GM12878 (cell line): Measurements from ENCODE around the gene USF3. TPM values are rescaled to one million over a fixed set of nuclear protein-coding genes. Genes with fewer than 3 reads are reported as not detected.

Experiments
- ATAC-seq: fragments of 200-7000 bp; cut with Tn5 transposase; 3 replicates; pipeline ENCODE4 v1.9.1; 2020; ENCODE audit warnings: mild to moderate bottlenecking, moderate library complexity
- BruUV-seq: library from RNA; stranded (reverse); fragments of 400-500 nt; replicated peaks from 2 replicates; lab custom pipeline; 2021; lab: Mats Ljungman, UMichigan
- CTCF ChIA-PET: fragments of 300-600 bp; sonication (Branson Sonifier 250); formaldehyde crosslinking; extraction: SDS; loops from one replicate; lab custom pipeline; 2021; ENCODE audit warnings: inconsistent platforms; lab: Yijun Ruan, JAX
- POLR2A ChIA-PET: fragments of 350-600 bp; formaldehyde crosslinking; extraction: SDS; loops from one replicate; lab custom pipeline; 2021; ENCODE audit warnings: inconsistent platforms; lab: Charles Lee
- RAD21 ChIA-PET: fragments of 300-600 bp; sonication (Branson Sonifier 250); formaldehyde crosslinking; loops from one replicate; lab custom pipeline; 2023; ENCODE audit warnings: antibody characterized with exemption; ENCODE audit not compliant: unreplicated experiment; lab: Charles Lee
- SMC1A ChIA-PET: fragments of 300-600 bp; sonication (Branson Sonifier 250); formaldehyde crosslinking; loops from one replicate; lab custom pipeline; 2023; ENCODE audit not compliant: unreplicated experiment, uncharacterized antibody; lab: Charles Lee
- DNase-seq: peaks from one replicate; pipeline ENCODE4 v3.0.0-alpha.2; 2011; ENCODE audit warnings: low read depth, low spot score
- FAIRE-seq: peaks from 3 replicates; lab custom pipeline; 2011; peaks lifted over from hg19 to GRCh38; lab: Jason Lieb, UNC
- H2AFZ ChIP-seq: 2 replicates; pipeline ENCODE4 v1.6.0; 2011; ENCODE audit warnings: low read depth, low read length, control low read depth; ENCODE audit not compliant: control insufficient read depth
- H3K27ac ChIP-seq: 2 replicates; pipeline ENCODE4 v1.5.1; 2011; ENCODE audit warnings: control low read depth; ENCODE audit not compliant: control insufficient read depth, insufficient read depth
- H3K27me3 ChIP-seq, 2 experiments: replicated peaks in 1 of 2; 2 replicates each; pipeline versions ENCODE4 v1.6.0 to v1.6.1; 2011; ENCODE audit warnings: low read length in 1 of 2; ENCODE audit not compliant: control insufficient read depth in 2 of 2, insufficient read depth in 2 of 2
- H3K36me3 ChIP-seq, 2 experiments: 2 replicates each; pipeline ENCODE4 v1.5.1; 2011; ENCODE audit warnings: low read length in 1 of 2; ENCODE audit not compliant: control insufficient read depth in 2 of 2, insufficient read depth in 2 of 2
- H3K4me1 ChIP-seq: 2 replicates; pipeline ENCODE4 v1.6.1; 2011; ENCODE audit warnings: mild to moderate bottlenecking, low read length, moderate library complexity, mixed read lengths; ENCODE audit not compliant: control insufficient read depth, insufficient read depth
- H3K4me2 ChIP-seq: 2 replicates; pipeline ENCODE4 v1.6.0; 2011; ENCODE audit warnings: control low read depth; ENCODE audit not compliant: control insufficient read depth, insufficient read depth
- H3K4me3 ChIP-seq: fragments of 200-600 bp; sonication (generic); 2 replicates; pipeline ENCODE4 v1.5.1; 2016
- H3K79me2 ChIP-seq: 2 replicates; pipeline ENCODE4 v1.6.0; 2011; ENCODE audit warnings: low read length; ENCODE audit not compliant: control insufficient read depth, insufficient read depth
- H3K9ac ChIP-seq: 2 replicates; pipeline ENCODE4 v1.8.0; 2011; ENCODE audit warnings: low read length, control low read depth, mixed read lengths; ENCODE audit not compliant: control insufficient read depth, insufficient read depth
- H3K9me3 ChIP-seq: replicated peaks from 3 replicates; pipeline ENCODE4 v1.5.1; 2011; ENCODE audit warnings: mild to moderate bottlenecking, low read length; ENCODE audit not compliant: control insufficient read depth, insufficient read depth
- H4K20me1 ChIP-seq: 2 replicates; pipeline ENCODE4 v1.6.0; 2011; ENCODE audit not compliant: control insufficient read depth, insufficient read depth
- ESRRA ChIP-seq: IDR thresholded peaks from 2 replicates; pipeline ENCODE4 v1.6.1; 2012; ENCODE audit warnings: mild to moderate bottlenecking, low read length, improper control_type of control experiment
- FOS ChIP-seq: IDR thresholded peaks from 3 replicates; pipeline ENCODE4 v1.6.1; 2011; ENCODE audit warnings: borderline replicate concordance; ENCODE audit not compliant: insufficient read length; ENCODE audit errors: extremely low read depth
- IKZF2 ChIP-seq, 2 experiments: fragments of 450-650 bp; IDR thresholded peaks; 2 replicates each; pipeline ENCODE4 v1.6.1; 2017; ENCODE audit warnings: mild to moderate bottlenecking in 2 of 2, moderate library complexity in 2 of 2
- MYC ChIP-seq: IDR thresholded peaks from 2 replicates; pipeline ENCODE4 v1.6.1; 2011; ENCODE audit warnings: mild to moderate bottlenecking, low read length, moderate library complexity, inconsistent platforms; ENCODE audit not compliant: insufficient read depth, insufficient replicate concordance, insufficient read length, severe bottlenecking
- NFIC ChIP-seq: IDR thresholded peaks from 2 replicates; pipeline ENCODE4 v1.6.1; 2012; ENCODE audit warnings: low read depth, mild to moderate bottlenecking, inconsistent platforms, low read length, moderate library complexity
- NFYA ChIP-seq: IDR thresholded peaks from 2 replicates; pipeline ENCODE4 v1.6.1; 2011; ENCODE audit warnings: low read depth, mild to moderate bottlenecking, low read length, improper control_type of control experiment, borderline replicate concordance
- SMC3 ChIP-seq: IDR thresholded peaks from 2 replicates; pipeline ENCODE4 v1.6.1; 2011; ENCODE audit warnings: low read length, improper control_type of control experiment, borderline replicate concordance
- ZBED1 ChIP-seq: IDR thresholded peaks from 2 replicates; pipeline ENCODE4 v1.6.1; 2016; ENCODE audit warnings: borderline replicate concordance
- ZSCAN29 ChIP-seq: fragments of 450-650 bp; IDR thresholded peaks from 2 replicates; pipeline ENCODE4 v1.6.1; 2017; ENCODE audit warnings: mild to moderate bottlenecking, moderate library complexity
- WGBS: methylation state at CpG from one replicate; pipeline ENCODE4 v1.1.6; 2016; ENCODE audit warnings: low lambda C conversion rate; ENCODE audit not compliant: insufficient replicate concordance, insufficient coverage; ENCODE audit errors: missing lambda C conversion rate; 5-methylcytosine and 5-hydroxymethylcytosine counted together
- in situ Hi-C: fragments of 300-500 bp; cut with MboI; formaldehyde crosslinking; loops from 9 replicates; pipeline ENCODE4 v1.14.3; 2018; ENCODE audit warnings: mixed read lengths
- intact Hi-C: fragments of 100-400 bp; cut with micrococcal nuclease; formaldehyde crosslinking; loops from one replicate; pipeline ENCODE4 v1.14.2; 2022; ENCODE audit not compliant: unreplicated experiment
- polyA plus RNA-seq, 11 experiments: library from polyadenylated mRNA; depleted of rRNA in 4 of 11; unstranded in 6 of 11; stranded (reverse) in 5 of 11; fragments of >200 nt; fragmentation: Nextera tagmentation in 4 of 11; fragmentation: Illumina TruSeq in 1 of 11; extraction: Ambion mirVana in 4 of 11; extraction: Trizol in 1 of 11; gene quantifications; 1 replicate in 1 of 11; 2 replicates in 10 of 11; pipeline versions ENCODE4 v1.2.1 to v1.2.3, GENCODE V29; 2011 to 2016; ENCODE audit warnings: inconsistent platforms in 2 of 11, missing spikeins in 2 of 11, low read depth in 1 of 11
- total RNA-seq, 4 experiments: library from RNA; depleted of rRNA in 3 of 4; stranded (reverse); fragments of >200 nt in 3 of 4; fragmentation: Illumina TruSeq in 1 of 4; extraction: Trizol in 1 of 4; gene quantifications; 2 replicates each; pipeline versions ENCODE4 v1.2.1 to v1.2.3, GENCODE V29; 2013 to 2021
- TF ChIP-seq, protein P1 (sequence below): fragments of 450-650 bp; formaldehyde crosslinking; IDR thresholded peaks from 2 replicates; pipeline ENCODE4 v1.5.0; 2022; ENCODE audit warnings: mild to moderate bottlenecking, missing genetic modification characterization

Gene USF3
- total and polyA plus RNA-seq, 10 of the 15 experiments (the other 5 are each of a cell fraction or from before 2014, with no cell fraction given) = 3.1 to 15.9 (median 7.8) TPM

DNA sequence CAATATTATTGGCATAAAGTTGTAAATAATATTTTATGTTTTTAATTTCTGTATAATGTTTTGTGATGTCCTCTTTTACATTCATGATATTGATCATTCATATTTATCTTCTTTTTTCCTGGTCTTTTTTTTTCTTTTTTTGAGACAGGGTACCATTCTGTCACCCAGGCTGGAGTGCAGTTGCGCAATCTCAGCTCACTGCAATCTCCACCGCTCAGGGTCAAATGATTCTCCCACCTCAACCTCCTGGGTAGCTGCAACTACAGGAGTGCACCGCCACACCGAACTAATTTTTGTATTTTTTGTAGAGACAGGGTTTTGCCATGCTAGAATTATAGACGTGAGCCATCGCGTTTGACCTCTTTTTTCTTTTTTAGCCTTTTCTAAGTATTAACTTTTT is 52.9 kb downstream of the USF3 start:
- no peaks in the 10 kb centered on the region for H3K27me3 ChIP-seq
- BruUV-seq = no TSS peak
- H3K9ac ChIP-seq = no peak overlapping the region
- no peaks in the 10 kb centered on the region for H3K79me2 ChIP-seq
- H3K27ac ChIP-seq = no peak overlapping the region
- no peaks in the 10 kb centered on the region for H4K20me1 ChIP-seq
- ChIA-PET CTCF (no interaction called here), RAD21 (interaction anchor here (1.0 kb wide), 1 partner anchor 269 kb away, joined by 4 read pairs; no protein-coding TSS in a partner anchor), POLR2A (interaction anchor here (1.4 kb wide), 1 partner anchor 10 kb away, joined by 3 read pairs; no protein-coding TSS in a partner anchor), SMC1A (no interaction called here)
- over 99% methylated on average over 7 of the region's 7 CpGs for WGBS
- H3K9me3 ChIP-seq = peaks cover 7% of the 10 kb centered on the region
- in situ Hi-C loops (no loop called here), intact Hi-C loops (no loop called here)
- no peaks in the 10 kb centered on the region for H3K36me3 ChIP-seq
- TF ChIP-seq MYC (no peak), ESRRA (no peak), ZSCAN29 (no peak), NFYA (no peak), FOS (no peak), ZBED1 (no peak), IKZF2 (IDR thresholded peaks at IDR 0.05) (no peak), SMC3 (no peak), NFIC (no peak)
- TF ChIP-seq, protein P1, sequence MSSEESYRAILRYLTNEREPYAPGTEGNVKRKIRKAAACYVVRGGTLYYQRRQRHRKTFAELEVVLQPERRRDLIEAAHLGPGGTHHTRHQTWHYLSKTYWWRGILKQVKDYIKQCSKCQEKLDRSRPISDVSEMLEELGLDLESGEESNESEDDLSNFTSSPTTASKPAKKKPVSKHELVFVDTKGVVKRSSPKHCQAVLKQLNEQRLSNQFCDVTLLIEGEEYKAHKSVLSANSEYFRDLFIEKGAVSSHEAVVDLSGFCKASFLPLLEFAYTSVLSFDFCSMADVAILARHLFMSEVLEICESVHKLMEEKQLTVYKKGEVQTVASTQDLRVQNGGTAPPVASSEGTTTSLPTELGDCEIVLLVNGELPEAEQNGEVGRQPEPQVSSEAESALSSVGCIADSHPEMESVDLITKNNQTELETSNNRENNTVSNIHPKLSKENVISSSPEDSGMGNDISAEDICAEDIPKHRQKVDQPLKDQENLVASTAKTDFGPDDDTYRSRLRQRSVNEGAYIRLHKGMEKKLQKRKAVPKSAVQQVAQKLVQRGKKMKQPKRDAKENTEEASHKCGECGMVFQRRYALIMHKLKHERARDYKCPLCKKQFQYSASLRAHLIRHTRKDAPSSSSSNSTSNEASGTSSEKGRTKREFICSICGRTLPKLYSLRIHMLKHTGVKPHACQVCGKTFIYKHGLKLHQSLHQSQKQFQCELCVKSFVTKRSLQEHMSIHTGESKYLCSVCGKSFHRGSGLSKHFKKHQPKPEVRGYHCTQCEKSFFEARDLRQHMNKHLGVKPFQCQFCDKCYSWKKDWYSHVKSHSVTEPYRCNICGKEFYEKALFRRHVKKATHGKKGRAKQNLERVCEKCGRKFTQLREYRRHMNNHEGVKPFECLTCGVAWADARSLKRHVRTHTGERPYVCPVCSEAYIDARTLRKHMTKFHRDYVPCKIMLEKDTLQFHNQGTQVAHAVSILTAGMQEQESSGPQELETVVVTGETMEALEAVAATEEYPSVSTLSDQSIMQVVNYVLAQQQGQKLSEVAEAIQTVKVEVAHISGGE (CRISPR knock-in tag) = no peak
- H2AFZ ChIP-seq = no peak overlapping the region
- FAIRE-seq (no peak), DNase-seq (no peak), ATAC-seq (no peak)
- no peak overlapping the region for H3K4me3 ChIP-seq
- H3K4me2 ChIP-seq = no peak overlapping the region
- no peaks in the 10 kb centered on the region for H3K4me1 ChIP-seq
